ENCODE measurements around the gene PATE2. TPM values are rescaled to one million over a fixed set of nuclear protein-coding genes. Genes with fewer than 3 reads are reported as not detected.

The PATE2 gene
- total RNA-seq, 4 donors from 2014 or later, result not detected

- TF ChIP-seq EP300 (IDR thresholded peaks at IDR 0.05; ENCODE audit: low read depth) (no peak), CTCF (IDR thresholded peaks at IDR 0.05) (no peak), POLR2AphosphoS5 (IDR thresholded peaks at IDR 0.05) (no peak), POLR2A (IDR thresholded peaks at IDR 0.05) (no peak)
- in situ Hi-C loops (cut with MboI; ENCODE audit: low pct_ligation_motif_present in 1 of 4, low pct_unique_long_range_greater_than_20kb in 1 of 4, low sequenced_read_pairs in 3 of 4) (no loop called here), intact Hi-C loops (cut with DNase I; ENCODE audit: low total_unique reads) (no loop called here)
- Histone ChIP-seq H3K36me3 (no peaks in the 10 kb centered on the region), H3K9me3 (no peaks in the 10 kb centered on the region), H3K4me1 (no peaks in the 10 kb centered on the region), H3K27ac (no peak overlapping the region), H3K27me3 (no peaks in the 10 kb centered on the region), H3K4me3 (no peak overlapping the region)
- 31 to 34% methylated on average over 2 of the region's 2 CpGs for WGBS, 2 donors (ENCODE audit: low coverage in 1 of 2)
- no peak for DNase-seq
Measured at GRCh38 chr11:125750629-125751028, 28.0 kb downstream of the PATE2 start.

GRCh38 chr11:125745979-125746378, 32.6 kb downstream of the PATE2 start, which contains the start of gene PATE1:
TSS of gene PATE1 (plus strand) at chr11:125746279. CDS start at chr11:125746305, 26 bp downstream.
- Histone ChIP-seq H3K27ac (no peak within 1 kb of the TSS), H3K9me3 (no peaks in the 10 kb centered on the region), H3K4me1 (no peaks in the 10 kb centered on the region), H3K36me3 (no peaks in the 10 kb centered on the region), H3K4me3 (no peak within 1 kb of the TSS), H3K27me3 (no peaks in the 10 kb centered on the region)
- TF ChIP-seq POLR2A (IDR thresholded peaks at IDR 0.05), result no peak
- intact Hi-C loops (cut with DNase I; ENCODE audit: low total_unique reads), result no loop called here
- 79% methylated on average over 3 of the region's 3 CpGs; no CpG with 5 or more reads in 1 of the 2 donors for WGBS, 2 donors (ENCODE audit: low coverage in 1 of 2)
- in situ Hi-C loops (cut with MboI; ENCODE audit: low pct_ligation_motif_present in 1 of 4, low pct_unique_long_range_greater_than_20kb in 1 of 4, low sequenced_read_pairs in 3 of 4), result no loop called here
- no peak for DNase-seq

- WGBS, 2 donors (ENCODE audit: low coverage in 1 of 2), result 67% methylated on average over 1 of the region's 1 CpG; no CpG with 5 or more reads in 1 of the 2 donors
- H3K27ac ChIP-seq, result no peak overlapping the region
- no peaks in the 10 kb centered on the region for H3K9me3 ChIP-seq
- TF ChIP-seq CTCF (IDR thresholded peaks at IDR 0.05), result no peak
- TF ChIP-seq POLR2A (IDR thresholded peaks at IDR 0.05), result no peak
- TF ChIP-seq EP300 (IDR thresholded peaks at IDR 0.05; ENCODE audit: low read depth), result no peak
- TF ChIP-seq POLR2AphosphoS5 (IDR thresholded peaks at IDR 0.05), result no peak
- intact Hi-C loops (cut with DNase I; ENCODE audit: low total_unique reads), result no loop called here
- H3K36me3 ChIP-seq, result no peaks in the 10 kb centered on the region
- H3K27me3 ChIP-seq, result no peaks in the 10 kb centered on the region
- in situ Hi-C loops (cut with MboI; ENCODE audit: low pct_ligation_motif_present in 1 of 4, low pct_unique_long_range_greater_than_20kb in 1 of 4, low sequenced_read_pairs in 3 of 4), result no loop called here
- no peak for DNase-seq
- H3K4me3 ChIP-seq, result no peak overlapping the region
- H3K4me1 ChIP-seq, result no peaks in the 10 kb centered on the region
Measured at GRCh38 chr11:125743681-125744080, 34.9 kb downstream of the PATE2 start.

- Histone ChIP-seq H3K9me3 (no peaks in the 10 kb centered on the region), H3K27me3 (no peaks in the 10 kb centered on the region), H3K36me3 (no peaks in the 10 kb centered on the region), H3K4me3 (no peak overlapping the region), H3K27ac (no peak overlapping the region), H3K4me1 (no peaks in the 10 kb centered on the region)
- in situ Hi-C loops (cut with MboI; ENCODE audit: low pct_ligation_motif_present in 1 of 4, low pct_unique_long_range_greater_than_20kb in 1 of 4, low sequenced_read_pairs in 3 of 4) (no loop called here), intact Hi-C loops (cut with DNase I; ENCODE audit: low total_unique reads) (no loop called here)
- no peak for DNase-seq
- no peak for TF ChIP-seq POLR2AphosphoS5 (IDR thresholded peaks at IDR 0.05)
- no peak for TF ChIP-seq CTCF (IDR thresholded peaks at IDR 0.05)
- TF ChIP-seq POLR2A (IDR thresholded peaks at IDR 0.05), result no peak
- no peak for TF ChIP-seq EP300 (IDR thresholded peaks at IDR 0.05; ENCODE audit: low read depth)
Measured at GRCh38 chr11:125740617-125741016, 38.0 kb downstream of the PATE2 start.

GRCh38 chr11:125728969-125729368, 49.7 kb downstream of the PATE2 start:
- Histone ChIP-seq H3K4me1 (no peaks in the 10 kb centered on the region), H3K36me3 (no peaks in the 10 kb centered on the region), H3K4me3 (no peak overlapping the region), H3K9me3 (no peaks in the 10 kb centered on the region), H3K27me3 (no peaks in the 10 kb centered on the region), H3K27ac (no peak overlapping the region)
- WGBS, 2 donors (ENCODE audit: low coverage in 1 of 2), result 59 to 83% methylated on average over 1 to 3 of the region's 3 CpGs
- in situ Hi-C loops (cut with MboI; ENCODE audit: low pct_ligation_motif_present in 1 of 4, low pct_unique_long_range_greater_than_20kb in 1 of 4, low sequenced_read_pairs in 3 of 4), result no loop called here
- DNase-seq, result no peak
- intact Hi-C loops (cut with DNase I; ENCODE audit: low total_unique reads), result no loop called here
- TF ChIP-seq CTCF (IDR thresholded peaks at IDR 0.05) (no peak), EP300 (IDR thresholded peaks at IDR 0.05; ENCODE audit: low read depth) (no peak), POLR2AphosphoS5 (IDR thresholded peaks at IDR 0.05) (no peak)

Measured in transverse colon (tissue), 4 donors.